GM23248 (cell line): ENCODE results near the gene THUMPD3. TPM values are rescaled to one million over a fixed set of nuclear protein-coding genes. Genes with fewer than 3 reads are reported as not detected.

ENCODE experiments used
- DNase-seq: peaks from one replicate; pipeline ENCODE4 v3.0.0-alpha.2; 2015
- H2AFZ ChIP-seq: fragments of 200-600 bp; sonication (generic); 2 replicates; pipeline ENCODE4 v1.6.1; 2016; ENCODE audit warnings: antibody characterized with exemption
- H3F3A ChIP-seq: fragments of 200-600 bp; sonication (generic); 2 replicates; pipeline ENCODE4 v1.6.1; 2016; ENCODE audit warnings: mild to moderate bottlenecking, antibody characterized with exemption, mixed run types; ENCODE audit not compliant: insufficient read depth
- H3K27ac ChIP-seq: fragments of 200-600 bp; sonication (generic); 2 replicates; pipeline ENCODE4 v1.5.1; 2016; ENCODE audit warnings: mild to moderate bottlenecking
- H3K27me3 ChIP-seq: fragments of 200-600 bp; sonication (generic); replicated peaks from 2 replicates; pipeline ENCODE4 v1.6.1; 2016; ENCODE audit warnings: mild to moderate bottlenecking; ENCODE audit not compliant: insufficient read depth
- H3K36me3 ChIP-seq: fragments of 200-600 bp; sonication (generic); 2 replicates; pipeline ENCODE4 v1.6.1; 2016; ENCODE audit warnings: low read depth, mild to moderate bottlenecking
- H3K4me1 ChIP-seq: fragments of 200-600 bp; sonication (generic); 2 replicates; pipeline ENCODE4 v1.6.1; 2016; ENCODE audit warnings: mild to moderate bottlenecking; ENCODE audit not compliant: insufficient read depth
- H3K4me2 ChIP-seq: fragments of 200-600 bp; sonication (generic); one replicate; pipeline ENCODE4 v1.6.1; 2016; ENCODE audit warnings: mild to moderate bottlenecking; ENCODE audit not compliant: unreplicated experiment
- H3K4me3 ChIP-seq: fragments of 200-600 bp; sonication (generic); 2 replicates; pipeline ENCODE4 v1.5.1; 2016; ENCODE audit warnings: mild to moderate bottlenecking
- H3K79me2 ChIP-seq: fragments of 200-600 bp; sonication (generic); 2 replicates; pipeline ENCODE4 v1.6.1; 2016; ENCODE audit warnings: mild to moderate bottlenecking; ENCODE audit not compliant: insufficient read depth
- H3K9ac ChIP-seq: fragments of 200-600 bp; sonication (generic); 2 replicates; pipeline ENCODE4 v1.6.1; 2016; ENCODE audit warnings: mild to moderate bottlenecking
- H3K9me2 ChIP-seq: fragments of 200-600 bp; sonication (generic); 2 replicates; pipeline ENCODE4 v1.6.1; 2016; ENCODE audit warnings: mixed run types, mild to moderate bottlenecking, moderate library complexity; ENCODE audit not compliant: insufficient read depth
- H3K9me3 ChIP-seq: fragments of 200-600 bp; sonication (generic); one replicate; pipeline ENCODE4 v1.6.1; 2017; ENCODE audit warnings: low read depth
- H4K20me1 ChIP-seq: fragments of 200-600 bp; sonication (generic); 2 replicates; pipeline ENCODE4 v1.6.0; 2016; ENCODE audit not compliant: insufficient read depth
- EZH2 ChIP-seq: fragments of 200-600 bp; sonication (generic); IDR thresholded peaks from 2 replicates; pipeline ENCODE4 v1.6.1; 2018; ENCODE audit warnings: antibody characterized with exemption, mild to moderate bottlenecking; ENCODE audit not compliant: insufficient read depth, poor library complexity, severe bottlenecking
- EZH2phosphoT487 ChIP-seq: fragments of 200-600 bp; sonication (generic); IDR thresholded peaks from 2 replicates; pipeline ENCODE4 v1.6.1; 2018; ENCODE audit warnings: antibody characterized with exemption, moderate library complexity, mild to moderate bottlenecking, low read depth; ENCODE audit not compliant: insufficient read depth
- WGBS, 2 experiments: methylation state at CpG; one replicate each; pipeline ENCODE4 v1.1.6; 2015 to 2017; ENCODE audit warnings: low lambda C conversion rate in 2 of 2, low coverage in 1 of 2; ENCODE audit errors: missing lambda C conversion rate in 2 of 2; 5-methylcytosine and 5-hydroxymethylcytosine counted together
- in situ Hi-C: fragments of 300-500 bp; cut with MboI; formaldehyde crosslinking; loops from 2 replicates; pipeline ENCODE4 v1.15.0; 2020
- polyA plus RNA-seq: library from polyadenylated mRNA; unstranded; fragments of >200 nt; fragmentation: Nextera tagmentation; extraction: Ambion mirVana; gene quantifications from 2 replicates; pipeline ENCODE4 v1.2.1, GENCODE V29; 2016
- total RNA-seq: library from RNA; depleted of rRNA; stranded (reverse); fragments of >200 nt; shearing (Covaris generic); gene quantifications from 2 replicates; pipeline ENCODE4 v1.2.3, GENCODE V29; 2014

Gene THUMPD3
- total and polyA plus RNA-seq, 2 experiments from 2014 or later, result 27.9 to 38.9 TPM

DNA sequence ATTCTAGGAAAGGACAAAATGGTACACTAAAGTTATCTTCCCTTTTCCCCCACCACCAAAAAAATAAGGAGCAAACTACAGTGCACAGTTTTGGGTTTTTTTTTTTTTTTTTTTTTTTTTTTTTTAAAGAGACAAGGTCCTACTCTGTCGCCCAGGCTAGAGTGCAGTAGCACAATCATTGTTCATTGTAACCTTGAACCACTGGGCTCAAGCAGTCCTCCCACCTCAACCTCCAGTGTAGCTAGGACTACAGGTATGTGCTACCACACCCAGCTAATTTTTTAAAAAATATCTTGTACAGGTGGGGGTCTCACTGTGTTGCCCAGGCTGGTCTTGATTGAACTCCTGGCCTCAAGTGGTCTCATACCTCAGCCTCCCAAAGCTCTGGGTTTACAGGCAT, 49.4 kb downstream of the THUMPD3 start:
- Histone ChIP-seq H3K9ac (no peak overlapping the region), H3K4me3 (no peak overlapping the region), H3F3A (peaks cover 25% of the 10 kb centered on the region), H3K4me2 (no peak overlapping the region), H3K4me1 (peaks cover 23% of the 10 kb centered on the region), H3K9me2 (no peaks in the 10 kb centered on the region), H3K79me2 (peaks cover 100% of the 10 kb centered on the region), H4K20me1 (peaks cover 52% of the 10 kb centered on the region), H3K9me3 (no peaks in the 10 kb centered on the region), H3K27ac (no peak overlapping the region), H3K27me3 (no peaks in the 10 kb centered on the region), H3K36me3 (no peaks in the 10 kb centered on the region), H2AFZ (no peak overlapping the region)
- no peak for TF ChIP-seq EZH2phosphoT487
- WGBS, 2 experiments, result 89 to 93% methylated on average over 1 of the region's 1 CpG
- no peak for DNase-seq
- in situ Hi-C loops, result no loop called here

DNA sequence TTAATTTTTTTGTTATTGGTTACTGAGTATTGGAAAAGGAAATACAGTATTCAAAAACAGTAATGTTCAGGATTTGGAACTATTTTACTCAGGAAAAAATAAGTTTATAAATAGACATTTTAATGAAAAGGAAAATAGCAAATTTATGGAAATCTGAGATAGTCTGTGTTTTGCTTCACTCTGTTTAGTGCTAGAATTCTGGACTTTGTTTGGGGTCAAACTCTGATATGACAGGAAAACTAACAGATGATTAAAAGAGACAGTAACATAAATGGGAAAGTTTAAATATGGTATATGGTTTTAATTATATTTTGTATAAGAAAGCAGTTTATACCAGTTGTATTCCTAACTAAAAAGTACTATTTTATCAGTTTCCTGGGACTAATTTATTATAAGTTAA, 52.0 kb downstream of the THUMPD3 start:
- Histone ChIP-seq H3K36me3 (no peaks in the 10 kb centered on the region), H3K9me3 (no peaks in the 10 kb centered on the region), H2AFZ (no peak overlapping the region), H3K79me2 (peaks cover 100% of the 10 kb centered on the region), H3K27ac (peak overlapping the region; percentile 76; the same call in 1 of the 2 replicates), H3K4me3 (no peak overlapping the region), H3K4me2 (no peak overlapping the region), H3K9me2 (no peaks in the 10 kb centered on the region), H3F3A (peaks cover 24% of the 10 kb centered on the region), H3K9ac (no peak overlapping the region), H4K20me1 (peaks cover 40% of the 10 kb centered on the region), H3K4me1 (peaks cover 19% of the 10 kb centered on the region), H3K27me3 (no peaks in the 10 kb centered on the region)
- TF ChIP-seq EZH2phosphoT487 (no peak), EZH2 (no peak)
- in situ Hi-C loops, result no loop called here
- DNase-seq, result no peak

DNA sequence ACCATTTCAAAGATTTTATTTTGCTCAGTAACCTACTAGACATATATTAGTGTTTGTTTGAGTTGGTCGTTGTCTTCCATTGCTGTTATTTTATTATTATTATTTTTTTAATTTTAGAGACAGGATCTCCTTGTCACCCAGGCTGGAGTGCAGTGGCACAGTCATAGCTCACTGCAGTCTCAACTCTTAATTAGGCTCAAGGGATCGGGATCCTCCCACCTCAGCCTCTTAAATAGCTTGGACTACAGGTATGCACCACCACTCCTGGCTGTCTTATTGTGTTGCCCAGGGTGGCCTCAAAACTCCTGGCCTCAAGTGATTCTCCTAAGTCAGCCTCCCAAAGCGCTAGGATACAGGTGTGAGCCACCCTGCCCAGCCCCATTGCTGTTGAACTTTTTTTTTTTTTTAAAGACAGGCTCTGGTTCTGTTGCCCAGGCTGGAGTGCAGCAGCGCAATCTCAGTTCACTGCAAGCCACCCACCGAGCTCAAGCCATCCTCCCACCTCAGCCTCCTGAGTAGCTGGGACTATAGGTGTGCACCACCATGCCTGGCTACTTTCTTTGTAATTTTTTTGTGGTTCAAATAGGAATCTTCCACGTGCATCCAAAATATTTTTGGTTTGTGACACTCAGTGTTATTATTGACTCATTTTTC, 52.8 kb downstream of the THUMPD3 start:
- Histone ChIP-seq H3K4me2 (no peak overlapping the region), H3K9me3 (no peaks in the 10 kb centered on the region), H3F3A (peaks cover 22% of the 10 kb centered on the region), H2AFZ (no peak overlapping the region), H3K36me3 (no peaks in the 10 kb centered on the region), H3K27ac (peak overlapping the region; percentile 76), H4K20me1 (peaks cover 34% of the 10 kb centered on the region), H3K27me3 (no peaks in the 10 kb centered on the region), H3K9me2 (no peaks in the 10 kb centered on the region), H3K79me2 (peaks cover 100% of the 10 kb centered on the region), H3K4me1 (peaks cover 23% of the 10 kb centered on the region), H3K4me3 (no peak overlapping the region), H3K9ac (peak overlapping the region; percentile 34; the same call in 1 of the 2 replicates)
- in situ Hi-C loops, result no loop called here
- TF ChIP-seq EZH2 (no peak), EZH2phosphoT487 (no peak)
- no peak for DNase-seq
- WGBS, 2 experiments, result 71 to 74% methylated on average over 6 of the region's 6 CpGs

DNA sequence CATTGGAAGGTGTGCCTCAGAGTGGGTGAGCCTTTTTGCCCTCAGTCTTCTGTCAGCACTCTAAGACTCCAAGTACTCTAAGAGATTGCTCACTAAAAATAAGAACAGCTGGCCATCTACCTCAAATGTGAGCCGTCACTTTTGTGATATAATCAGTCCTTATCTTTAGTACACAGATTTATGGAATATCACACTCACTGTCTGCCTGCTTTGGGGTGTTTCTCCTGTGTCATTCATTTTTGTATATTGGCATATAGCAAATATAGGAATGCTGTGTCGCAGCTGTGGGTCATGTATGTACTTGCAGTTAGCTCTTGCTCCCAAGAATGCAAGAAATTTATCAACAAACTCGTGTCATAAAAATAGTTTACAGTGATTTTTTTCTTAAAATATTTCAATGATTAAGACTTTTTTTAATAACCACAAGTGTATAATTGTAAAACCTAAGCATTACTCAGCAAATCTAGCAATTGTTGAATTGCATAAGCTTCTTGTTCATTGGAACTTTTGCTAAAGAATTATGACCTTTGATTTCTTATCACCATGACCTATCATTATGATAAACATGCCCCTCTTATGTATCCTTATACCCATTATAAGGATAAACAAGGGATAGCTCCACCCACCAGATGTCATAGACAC, 53.4 kb downstream of the THUMPD3 start:
- Histone ChIP-seq H3F3A (peaks cover 23% of the 10 kb centered on the region), H3K79me2 (peaks cover 100% of the 10 kb centered on the region), H3K27ac (peak overlapping the region; percentile 76), H3K9me3 (no peaks in the 10 kb centered on the region), H3K36me3 (no peaks in the 10 kb centered on the region; the same call in 1 of the 2 replicates), H4K20me1 (peaks cover 38% of the 10 kb centered on the region), H3K9ac (peak overlapping the region; percentile 34), H3K9me2 (no peaks in the 10 kb centered on the region), H3K4me1 (peaks cover 30% of the 10 kb centered on the region), H3K4me2 (peak overlapping the region; percentile 72), H2AFZ (no peak overlapping the region), H3K4me3 (no peak overlapping the region), H3K27me3 (no peaks in the 10 kb centered on the region)
- in situ Hi-C loops, result no loop called here
- WGBS, 2 experiments, result 35 to 43% methylated on average over 3 of the region's 3 CpGs
- TF ChIP-seq EZH2 (no peak), EZH2phosphoT487 (no peak)
- DNase-seq, result peak; percentile 62
